HG02870 (cell line): Measurements from ENCODE around the gene TRMU.

Experiments used
- ATAC-seq: cut with Tn5 transposase; IDR thresholded peaks from one replicate; pipeline ENCODE4 v1.9.1; 2021; ENCODE audit warnings: mild to moderate bottlenecking, moderate library complexity; ENCODE audit not compliant: unreplicated experiment

The TRMU gene

GRCh38 chr22:46368422-46368821 lies 32.9 kb downstream of the TRMU start:
- ATAC-seq = no peak

GRCh38 chr22:46368871-46369715 lies 33.6 kb downstream of the TRMU start:
- no peak for ATAC-seq

GRCh38 chr22:46369716-46370583 lies 34.4 kb downstream of the TRMU start:
- ATAC-seq = no peak

GRCh38 chr22:46370584-46371291 lies 35.2 kb downstream of the TRMU start:
- no peak for ATAC-seq

- no peak for ATAC-seq
Observed at GRCh38 chr22:46371623-46372226, 36.2 kb downstream of the TRMU start.

GRCh38 chr22:46372686-46373085 lies 37.2 kb downstream of the TRMU start:
- ATAC-seq = no peak

- ATAC-seq = no peak
Observed at GRCh38 chr22:46373159-46373558, 37.6 kb downstream of the TRMU start.

- no peak for ATAC-seq
Observed at GRCh38 chr22:46373921-46374662, 38.6 kb downstream of the TRMU start.

GRCh38 chr22:46374663-46375474 lies 39.4 kb downstream of the TRMU start:
- no peak for ATAC-seq

GRCh38 chr22:46376111-46376510 lies 40.6 kb downstream of the TRMU start:
- no peak for ATAC-seq

GRCh38 chr22:46376908-46377524 lies 41.5 kb downstream of the TRMU start:
- ATAC-seq = no peak

GRCh38 chr22:46377525-46378425 lies 42.3 kb downstream of the TRMU start:
- no peak for ATAC-seq

- ATAC-seq = no peak
Observed at GRCh38 chr22:46378426-46379065, 43.0 kb downstream of the TRMU start.

- ATAC-seq = no peak
Observed at GRCh38 chr22:46379066-46379930, 43.8 kb downstream of the TRMU start.

GRCh38 chr22:46380069-46380468 lies 44.6 kb downstream of the TRMU start:
- no peak for ATAC-seq

- no peak for ATAC-seq
Observed at GRCh38 chr22:46380581-46380980, 45.1 kb downstream of the TRMU start.
